ENCODE measurements around the gene USP3.
"Not testable (repeated sequence)": the region's sequence is repeated elsewhere in the genome, so short reads cannot be mapped to it uniquely, and the experiment has no call there.

DNA sequence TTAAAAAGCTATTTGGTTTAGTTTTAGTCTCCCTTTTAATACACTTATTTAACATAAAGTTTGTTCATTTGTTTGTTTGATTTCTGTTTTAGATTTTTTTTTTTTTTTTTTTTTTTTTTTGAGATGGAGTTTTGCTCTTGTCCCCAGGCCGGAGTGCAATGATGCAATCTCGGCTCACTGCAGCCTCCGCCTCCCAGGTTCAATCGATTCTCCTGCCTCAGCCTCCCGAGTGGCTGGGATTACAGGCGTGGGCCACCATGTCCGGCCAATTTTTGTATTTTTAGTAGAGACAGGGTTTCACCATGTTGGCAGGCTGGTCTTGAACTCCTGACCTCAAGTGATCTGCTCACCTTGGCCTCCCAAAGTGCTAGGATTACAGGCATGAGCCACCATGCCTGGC, 16.1 kb downstream of the USP3 start:
- TF ChIP-seq, protein P1, sequence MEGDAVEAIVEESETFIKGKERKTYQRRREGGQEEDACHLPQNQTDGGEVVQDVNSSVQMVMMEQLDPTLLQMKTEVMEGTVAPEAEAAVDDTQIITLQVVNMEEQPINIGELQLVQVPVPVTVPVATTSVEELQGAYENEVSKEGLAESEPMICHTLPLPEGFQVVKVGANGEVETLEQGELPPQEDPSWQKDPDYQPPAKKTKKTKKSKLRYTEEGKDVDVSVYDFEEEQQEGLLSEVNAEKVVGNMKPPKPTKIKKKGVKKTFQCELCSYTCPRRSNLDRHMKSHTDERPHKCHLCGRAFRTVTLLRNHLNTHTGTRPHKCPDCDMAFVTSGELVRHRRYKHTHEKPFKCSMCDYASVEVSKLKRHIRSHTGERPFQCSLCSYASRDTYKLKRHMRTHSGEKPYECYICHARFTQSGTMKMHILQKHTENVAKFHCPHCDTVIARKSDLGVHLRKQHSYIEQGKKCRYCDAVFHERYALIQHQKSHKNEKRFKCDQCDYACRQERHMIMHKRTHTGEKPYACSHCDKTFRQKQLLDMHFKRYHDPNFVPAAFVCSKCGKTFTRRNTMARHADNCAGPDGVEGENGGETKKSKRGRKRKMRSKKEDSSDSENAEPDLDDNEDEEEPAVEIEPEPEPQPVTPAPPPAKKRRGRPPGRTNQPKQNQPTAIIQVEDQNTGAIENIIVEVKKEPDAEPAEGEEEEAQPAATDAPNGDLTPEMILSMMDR (IDR thresholded peaks at IDR 0.05): not testable (repeated sequence)
- not testable (repeated sequence) for TF ChIP-seq POLR2A (IDR thresholded peaks at IDR 0.05)
